Fibroblast of lung (primary cell): ENCODE measurements around the gene SLC25A41. TPM values are rescaled to one million over a fixed set of nuclear protein-coding genes. Genes with fewer than 3 reads are reported as not detected.

Experiments used
- DNase-seq, 2 donors: peaks; one replicate each; pipeline versions ENCODE4 v3.0.0 to v3.0.0-alpha.2; 2010; ENCODE audit warnings: low read depth in 2 of 2
- H2AFZ ChIP-seq: 2 replicates; pipeline ENCODE4 v1.5.1; 2012; ENCODE audit warnings: low read length, control low read depth, inconsistent platforms
- H3K27ac ChIP-seq: 2 replicates; pipeline ENCODE4 v1.5.1; 2011; ENCODE audit warnings: low read length, control low read depth; ENCODE audit not compliant: insufficient read depth
- H3K27me3 ChIP-seq: 2 replicates; pipeline ENCODE4 v1.5.1; 2011; ENCODE audit warnings: mild to moderate bottlenecking, low read length; ENCODE audit not compliant: control insufficient read depth, insufficient read depth
- H3K36me3 ChIP-seq: 2 replicates; pipeline ENCODE4 v1.5.1; 2011; ENCODE audit warnings: low read length; ENCODE audit not compliant: control insufficient read depth, insufficient read depth
- H3K4me1 ChIP-seq: 2 replicates; pipeline ENCODE4 v1.5.1; 2011; ENCODE audit warnings: low read length; ENCODE audit not compliant: control insufficient read depth, insufficient read depth; ENCODE audit errors: extremely low read depth
- H3K4me2 ChIP-seq: 2 replicates; pipeline ENCODE4 v1.5.1; 2011; ENCODE audit warnings: low read length, control low read depth; ENCODE audit not compliant: insufficient read depth; ENCODE audit errors: extremely low read depth
- H3K4me3 ChIP-seq, 4 experiments: fragments of 200-600 bp in 1 of 4; sonication (generic) in 1 of 4; replicated peaks in 1 of 4; 2 replicates each; pipeline ENCODE4 v1.5.1; 2011 to 2016; ENCODE audit warnings: low read length in 4 of 4, low read depth in 3 of 4, mild to moderate bottlenecking in 3 of 4, control low read depth in 2 of 4, inconsistent platforms in 1 of 4, mixed read lengths in 1 of 4; ENCODE audit not compliant: insufficient read depth in 1 of 4; ENCODE audit errors: control extremely low read depth in 1 of 4
- H3K79me2 ChIP-seq: 2 replicates; pipeline ENCODE4 v1.5.1; 2012; ENCODE audit warnings: mild to moderate bottlenecking, low read length, inconsistent platforms; ENCODE audit not compliant: control insufficient read depth, insufficient read depth
- H3K9ac ChIP-seq: 2 replicates; pipeline ENCODE4 v1.5.1; 2011; ENCODE audit warnings: mild to moderate bottlenecking, low read length, control low read depth; ENCODE audit not compliant: insufficient read depth
- H3K9me3 ChIP-seq: 2 replicates; pipeline ENCODE4 v1.5.1; 2012; ENCODE audit warnings: low read depth, low read length; ENCODE audit not compliant: control insufficient read depth, insufficient read depth
- H4K20me1 ChIP-seq: 2 replicates; pipeline ENCODE4 v1.5.1; 2011; ENCODE audit warnings: low read length; ENCODE audit not compliant: control insufficient read depth, insufficient read depth; ENCODE audit errors: extremely low read depth
- EZH2 ChIP-seq: IDR thresholded peaks from 2 replicates; pipeline ENCODE4 v1.5.1; 2012; ENCODE audit warnings: low read length, control low read depth, mild to moderate bottlenecking; ENCODE audit errors: missing control alignments
- polyA plus RNA-seq, 2 donors: library from polyadenylated mRNA; depleted of rRNA in 1 of 2; stranded (reverse) in 1 of 2; unstranded in 1 of 2; fragments of >200 nt; gene quantifications; 2 replicates each; pipeline ENCODE4 v1.2.1, GENCODE V29; 2011 to 2012; ENCODE audit warnings: missing spikeins in 1 of 2
- total RNA-seq: library from RNA; depleted of rRNA; stranded (reverse); fragments of >200 nt; gene quantifications from 2 replicates; pipeline ENCODE4 v1.2.1, GENCODE V29; 2014
- TF ChIP-seq, protein P1 (sequence below), 2 donors: IDR thresholded peaks in 1 of 2; conservative IDR thresholded peaks in 1 of 2; 1 replicate in 1 of 2; 2 replicates in 1 of 2; pipeline ENCODE4 v1.5.1; 2011 to 2012; ENCODE audit warnings: low read length in 2 of 2, control low read depth in 1 of 2, inconsistent platforms in 1 of 2, low read depth in 1 of 2, mild to moderate bottlenecking in 1 of 2

The SLC25A41 gene
- total and polyA plus RNA-seq, 2 donors (not counting 1 experiment from before 2014, with no cell fraction given): under 0.01 TPM; not detected in 1

- H3K4me1 ChIP-seq: peaks cover 2% of the 10 kb centered on the region
- peak within 1 kb of the TSS; percentile 92 for H2AFZ ChIP-seq
- no peak within 1 kb of the TSS for H3K27ac ChIP-seq
- no peaks in the 10 kb centered on the region for H4K20me1 ChIP-seq
- H3K9me3 ChIP-seq: no peaks in the 10 kb centered on the region
- peak within 1 kb of the TSS; percentile 98 for H3K4me2 ChIP-seq
- H3K9ac ChIP-seq: peak within 1 kb of the TSS; percentile 32
- no peaks in the 10 kb centered on the region for H3K79me2 ChIP-seq
- TF ChIP-seq EZH2: no peak
- TF ChIP-seq, protein P1, sequence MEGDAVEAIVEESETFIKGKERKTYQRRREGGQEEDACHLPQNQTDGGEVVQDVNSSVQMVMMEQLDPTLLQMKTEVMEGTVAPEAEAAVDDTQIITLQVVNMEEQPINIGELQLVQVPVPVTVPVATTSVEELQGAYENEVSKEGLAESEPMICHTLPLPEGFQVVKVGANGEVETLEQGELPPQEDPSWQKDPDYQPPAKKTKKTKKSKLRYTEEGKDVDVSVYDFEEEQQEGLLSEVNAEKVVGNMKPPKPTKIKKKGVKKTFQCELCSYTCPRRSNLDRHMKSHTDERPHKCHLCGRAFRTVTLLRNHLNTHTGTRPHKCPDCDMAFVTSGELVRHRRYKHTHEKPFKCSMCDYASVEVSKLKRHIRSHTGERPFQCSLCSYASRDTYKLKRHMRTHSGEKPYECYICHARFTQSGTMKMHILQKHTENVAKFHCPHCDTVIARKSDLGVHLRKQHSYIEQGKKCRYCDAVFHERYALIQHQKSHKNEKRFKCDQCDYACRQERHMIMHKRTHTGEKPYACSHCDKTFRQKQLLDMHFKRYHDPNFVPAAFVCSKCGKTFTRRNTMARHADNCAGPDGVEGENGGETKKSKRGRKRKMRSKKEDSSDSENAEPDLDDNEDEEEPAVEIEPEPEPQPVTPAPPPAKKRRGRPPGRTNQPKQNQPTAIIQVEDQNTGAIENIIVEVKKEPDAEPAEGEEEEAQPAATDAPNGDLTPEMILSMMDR (conservative IDR thresholded peaks at IDR 0.05 in 1 of 2, IDR thresholded peaks at IDR 0.05 in 1 of 2; ENCODE audit: low read depth in 1 of 2, low read length in 2 of 2): no peak
- peak; percentile 73 to 75 for DNase-seq
- peak within 1 kb of the TSS; percentile 57 to 81 (median 68) for H3K4me3 ChIP-seq
- peaks cover 4% of the 10 kb centered on the region for H3K27me3 ChIP-seq
- H3K36me3 ChIP-seq: peaks cover 2% of the 10 kb centered on the region
Measured at GRCh38 chr19:6459262-6460098, 25.9 kb upstream of the SLC25A41 start, which contains the start of gene SLC25A23. Gene SLC25A23 (minus strand): TSS chr19:6459792. CDS start chr19:6459628, 164 bp downstream.

GRCh38 chr19:6458695-6459261 is 25.2 kb upstream of the SLC25A41 start:
- no peak for TF ChIP-seq EZH2
- TF ChIP-seq, protein P1 (conservative IDR thresholded peaks at IDR 0.05 in 1 of 2, IDR thresholded peaks at IDR 0.05 in 1 of 2; ENCODE audit: low read depth in 1 of 2, low read length in 2 of 2): no peak
- DNase-seq: no peak

DNA sequence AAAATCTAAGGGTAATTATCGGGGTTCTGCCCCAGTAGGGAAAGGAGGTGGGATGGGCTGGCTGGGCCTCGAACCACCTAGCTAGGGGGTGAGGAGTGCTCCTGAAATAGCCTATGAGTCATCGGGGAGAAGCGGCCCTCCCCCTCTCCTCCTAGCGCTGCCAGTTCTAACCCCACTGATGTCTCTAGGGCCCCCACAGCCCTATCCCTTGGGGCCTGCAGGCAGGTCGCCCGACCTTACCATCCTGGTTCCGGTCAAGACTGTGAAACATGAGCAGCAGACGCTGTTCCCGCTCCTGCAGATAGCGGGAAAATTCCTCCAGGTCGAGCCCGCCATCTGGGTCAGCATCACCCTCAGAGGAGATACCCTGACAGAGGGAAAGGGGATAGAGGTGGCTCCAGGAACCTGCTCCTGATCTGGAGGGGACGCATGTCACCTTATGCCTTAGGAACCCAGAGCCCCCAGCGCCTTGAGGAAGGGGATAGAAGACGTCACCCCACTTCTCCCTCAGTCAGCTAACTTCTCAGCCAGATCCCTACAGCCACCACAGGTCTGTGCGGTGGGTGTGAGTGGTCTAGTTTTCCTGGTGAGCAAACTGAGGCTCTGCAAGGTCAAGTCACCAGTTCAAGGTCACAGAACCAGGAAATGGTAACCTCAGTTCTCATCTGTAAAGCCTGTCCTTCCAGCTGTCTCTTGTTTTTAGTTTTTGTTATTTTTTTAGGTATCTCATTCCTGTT is 24.6 kb upstream of the SLC25A41 start:
- Histone ChIP-seq H3K4me3 (peak overlapping the region in 1 of 4 experiments; percentile 68), H3K4me1 (peaks cover 2% of the 10 kb centered on the region), H3K79me2 (no peaks in the 10 kb centered on the region), H3K27me3 (no peaks in the 10 kb centered on the region), H4K20me1 (no peaks in the 10 kb centered on the region), H3K9me3 (no peaks in the 10 kb centered on the region), H3K27ac (no peak overlapping the region), H3K9ac (no peak overlapping the region), H2AFZ (no peak overlapping the region), H3K4me2 (no peak overlapping the region), H3K36me3 (peaks cover 2% of the 10 kb centered on the region)
- no peak for TF ChIP-seq EZH2
- TF ChIP-seq, protein P1 (conservative IDR thresholded peaks at IDR 0.05 in 1 of 2, IDR thresholded peaks at IDR 0.05 in 1 of 2; ENCODE audit: low read depth in 1 of 2, low read length in 2 of 2): no peak
- no peak for DNase-seq

More at GRCh38 chr19:6458695-6459261, 25.2 kb upstream of the SLC25A41 start:
- H4K20me1 ChIP-seq: no peaks in the 10 kb centered on the region
- H3K36me3 ChIP-seq: peaks cover 2% of the 10 kb centered on the region
- H3K4me2 ChIP-seq: peak overlapping the region; percentile 98
- peaks cover under 1% of the 10 kb centered on the region for H3K27me3 ChIP-seq
- H2AFZ ChIP-seq: no peak overlapping the region
- H3K9ac ChIP-seq: peak overlapping the region; percentile 32
- H3K4me3 ChIP-seq: peak overlapping the region; percentile 54 to 68 (median 62)
- H3K4me1 ChIP-seq: peaks cover 2% of the 10 kb centered on the region
- no peak overlapping the region for H3K27ac ChIP-seq
- no peaks in the 10 kb centered on the region for H3K79me2 ChIP-seq
- H3K9me3 ChIP-seq: no peaks in the 10 kb centered on the region
